ENCODE data around the gene GALR1. TPM values are rescaled to one million over a fixed set of nuclear protein-coding genes. Genes with fewer than 3 reads are reported as not detected.
A peak's percentile ranks its signal among the peaks of the same experiment; 100 is the strongest.

GALR1 gene
- total RNA-seq, 1 experiment from 2014 or later, result 0.11 TPM

DNA sequence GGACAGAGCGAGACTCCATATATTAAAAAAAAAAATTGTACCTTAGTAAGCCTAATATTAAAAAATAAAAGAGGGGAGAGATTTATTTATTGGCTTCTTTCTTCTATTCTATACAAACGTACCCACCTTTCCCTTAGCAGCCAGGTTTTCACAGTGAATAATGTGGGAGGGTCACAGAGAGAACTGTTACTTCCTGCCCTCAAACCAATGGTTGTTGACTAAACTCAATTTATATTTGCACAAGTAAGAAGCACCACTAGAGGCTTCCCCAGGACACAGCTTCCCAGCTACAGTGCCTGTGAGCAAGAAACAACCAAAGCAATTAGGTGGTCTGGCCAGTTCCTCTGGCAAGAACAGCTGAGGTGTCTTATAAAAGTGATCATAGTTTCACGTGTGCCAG, 28.9 kb upstream of the GALR1 start:
- H3K27me3 Mint-ChIP-seq (ENCODE audit: low read depth), result no peaks in the 10 kb centered on the region
- H3K9me3 Mint-ChIP-seq, result peaks cover 5% of the 10 kb centered on the region
- ATAC-seq, result peak; percentile 43; the same call in 1 of the 2 replicates
- no peak for DNase-seq (ENCODE audit: low spot score)
- ChIA-PET POLR2A (no interaction called here), CTCF (interaction anchor here (0.9 kb wide), 1 partner anchor 9 kb away, joined by 3 read pairs; no protein-coding TSS in a partner anchor)
- H3K27ac Mint-ChIP-seq, result no peak overlapping the region
- peaks cover 5% of the 10 kb centered on the region for H3K4me1 Mint-ChIP-seq
- no peaks in the 10 kb centered on the region for H3K36me3 Mint-ChIP-seq
- no peak overlapping the region for H3K4me3 Mint-ChIP-seq
- TF ChIP-seq TEAD4 (CRISPR knock-in tag; IDR thresholded peaks at IDR 0.05) (no peak), JAZF1 (CRISPR knock-in tag; IDR thresholded peaks at IDR 0.05) (no peak), ATF1 (CRISPR knock-in tag; IDR thresholded peaks at IDR 0.05) (no peak), TEAD1 (CRISPR knock-in tag; IDR thresholded peaks at IDR 0.05) (no peak), HMGA2 (CRISPR knock-in tag; IDR thresholded peaks at IDR 0.05) (no peak), CREB1 (CRISPR knock-in tag; IDR thresholded peaks at IDR 0.05) (no peak)
- TF ChIP-seq, protein P1, sequence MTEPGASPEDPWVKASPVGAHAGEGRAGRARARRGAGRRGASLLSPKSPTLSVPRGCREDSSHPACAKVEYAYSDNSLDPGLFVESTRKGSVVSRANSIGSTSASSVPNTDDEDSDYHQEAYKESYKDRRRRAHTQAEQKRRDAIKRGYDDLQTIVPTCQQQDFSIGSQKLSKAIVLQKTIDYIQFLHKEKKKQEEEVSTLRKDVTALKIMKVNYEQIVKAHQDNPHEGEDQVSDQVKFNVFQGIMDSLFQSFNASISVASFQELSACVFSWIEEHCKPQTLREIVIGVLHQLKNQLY (CRISPR knock-in tag; IDR thresholded peaks at IDR 0.05), result no peak
- TF ChIP-seq, protein P2, sequence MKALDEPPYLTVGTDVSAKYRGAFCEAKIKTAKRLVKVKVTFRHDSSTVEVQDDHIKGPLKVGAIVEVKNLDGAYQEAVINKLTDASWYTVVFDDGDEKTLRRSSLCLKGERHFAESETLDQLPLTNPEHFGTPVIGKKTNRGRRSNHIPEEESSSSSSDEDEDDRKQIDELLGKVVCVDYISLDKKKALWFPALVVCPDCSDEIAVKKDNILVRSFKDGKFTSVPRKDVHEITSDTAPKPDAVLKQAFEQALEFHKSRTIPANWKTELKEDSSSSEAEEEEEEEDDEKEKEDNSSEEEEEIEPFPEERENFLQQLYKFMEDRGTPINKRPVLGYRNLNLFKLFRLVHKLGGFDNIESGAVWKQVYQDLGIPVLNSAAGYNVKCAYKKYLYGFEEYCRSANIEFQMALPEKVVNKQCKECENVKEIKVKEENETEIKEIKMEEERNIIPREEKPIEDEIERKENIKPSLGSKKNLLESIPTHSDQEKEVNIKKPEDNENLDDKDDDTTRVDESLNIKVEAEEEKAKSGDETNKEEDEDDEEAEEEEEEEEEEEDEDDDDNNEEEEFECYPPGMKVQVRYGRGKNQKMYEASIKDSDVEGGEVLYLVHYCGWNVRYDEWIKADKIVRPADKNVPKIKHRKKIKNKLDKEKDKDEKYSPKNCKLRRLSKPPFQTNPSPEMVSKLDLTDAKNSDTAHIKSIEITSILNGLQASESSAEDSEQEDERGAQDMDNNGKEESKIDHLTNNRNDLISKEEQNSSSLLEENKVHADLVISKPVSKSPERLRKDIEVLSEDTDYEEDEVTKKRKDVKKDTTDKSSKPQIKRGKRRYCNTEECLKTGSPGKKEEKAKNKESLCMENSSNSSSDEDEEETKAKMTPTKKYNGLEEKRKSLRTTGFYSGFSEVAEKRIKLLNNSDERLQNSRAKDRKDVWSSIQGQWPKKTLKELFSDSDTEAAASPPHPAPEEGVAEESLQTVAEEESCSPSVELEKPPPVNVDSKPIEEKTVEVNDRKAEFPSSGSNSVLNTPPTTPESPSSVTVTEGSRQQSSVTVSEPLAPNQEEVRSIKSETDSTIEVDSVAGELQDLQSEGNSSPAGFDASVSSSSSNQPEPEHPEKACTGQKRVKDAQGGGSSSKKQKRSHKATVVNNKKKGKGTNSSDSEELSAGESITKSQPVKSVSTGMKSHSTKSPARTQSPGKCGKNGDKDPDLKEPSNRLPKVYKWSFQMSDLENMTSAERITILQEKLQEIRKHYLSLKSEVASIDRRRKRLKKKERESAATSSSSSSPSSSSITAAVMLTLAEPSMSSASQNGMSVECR (CRISPR knock-in tag; IDR thresholded peaks at IDR 0.05; ENCODE audit: borderline replicate concordance), result no peak

DNA sequence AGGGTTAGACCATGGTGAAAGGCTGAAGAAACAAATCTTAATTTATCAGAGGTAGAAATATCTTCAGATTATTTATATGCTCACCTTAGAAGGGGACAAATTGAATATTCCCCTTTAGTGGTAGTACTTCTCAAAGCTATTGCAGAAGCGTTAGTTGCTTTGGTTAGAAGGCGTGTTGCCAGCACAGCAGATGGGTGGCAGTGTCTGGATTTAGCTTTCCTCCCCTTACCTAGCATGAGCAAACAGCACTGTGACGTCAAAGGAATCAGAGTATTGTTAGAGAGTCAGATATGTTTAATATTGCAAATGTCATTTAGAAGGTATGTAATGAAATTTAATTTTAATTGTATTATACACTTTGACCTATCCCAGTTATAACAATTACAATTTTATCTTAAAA, 27.2 kb upstream of the GALR1 start:
- TF ChIP-seq, protein P3, sequence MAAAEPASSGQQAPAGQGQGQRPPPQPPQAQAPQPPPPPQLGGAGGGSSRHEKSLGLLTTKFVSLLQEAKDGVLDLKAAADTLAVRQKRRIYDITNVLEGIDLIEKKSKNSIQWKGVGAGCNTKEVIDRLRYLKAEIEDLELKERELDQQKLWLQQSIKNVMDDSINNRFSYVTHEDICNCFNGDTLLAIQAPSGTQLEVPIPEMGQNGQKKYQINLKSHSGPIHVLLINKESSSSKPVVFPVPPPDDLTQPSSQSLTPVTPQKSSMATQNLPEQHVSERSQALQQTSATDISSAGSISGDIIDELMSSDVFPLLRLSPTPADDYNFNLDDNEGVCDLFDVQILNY (CRISPR knock-in tag; IDR thresholded peaks at IDR 0.05), result no peak
- TF ChIP-seq, protein P4, sequence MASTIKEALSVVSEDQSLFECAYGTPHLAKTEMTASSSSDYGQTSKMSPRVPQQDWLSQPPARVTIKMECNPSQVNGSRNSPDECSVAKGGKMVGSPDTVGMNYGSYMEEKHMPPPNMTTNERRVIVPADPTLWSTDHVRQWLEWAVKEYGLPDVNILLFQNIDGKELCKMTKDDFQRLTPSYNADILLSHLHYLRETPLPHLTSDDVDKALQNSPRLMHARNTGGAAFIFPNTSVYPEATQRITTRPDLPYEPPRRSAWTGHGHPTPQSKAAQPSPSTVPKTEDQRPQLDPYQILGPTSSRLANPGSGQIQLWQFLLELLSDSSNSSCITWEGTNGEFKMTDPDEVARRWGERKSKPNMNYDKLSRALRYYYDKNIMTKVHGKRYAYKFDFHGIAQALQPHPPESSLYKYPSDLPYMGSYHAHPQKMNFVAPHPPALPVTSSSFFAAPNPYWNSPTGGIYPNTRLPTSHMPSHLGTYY (CRISPR knock-in tag; IDR thresholded peaks at IDR 0.05), result no peak
- TF ChIP-seq ZNF416 (CRISPR knock-in tag; IDR thresholded peaks at IDR 0.05), result no peak
- TF ChIP-seq, protein P5, sequence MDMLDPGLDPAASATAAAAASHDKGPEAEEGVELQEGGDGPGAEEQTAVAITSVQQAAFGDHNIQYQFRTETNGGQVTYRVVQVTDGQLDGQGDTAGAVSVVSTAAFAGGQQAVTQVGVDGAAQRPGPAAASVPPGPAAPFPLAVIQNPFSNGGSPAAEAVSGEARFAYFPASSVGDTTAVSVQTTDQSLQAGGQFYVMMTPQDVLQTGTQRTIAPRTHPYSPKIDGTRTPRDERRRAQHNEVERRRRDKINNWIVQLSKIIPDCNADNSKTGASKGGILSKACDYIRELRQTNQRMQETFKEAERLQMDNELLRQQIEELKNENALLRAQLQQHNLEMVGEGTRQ (CRISPR knock-in tag; IDR thresholded peaks at IDR 0.05), result no peak
- TF ChIP-seq, protein P6, sequence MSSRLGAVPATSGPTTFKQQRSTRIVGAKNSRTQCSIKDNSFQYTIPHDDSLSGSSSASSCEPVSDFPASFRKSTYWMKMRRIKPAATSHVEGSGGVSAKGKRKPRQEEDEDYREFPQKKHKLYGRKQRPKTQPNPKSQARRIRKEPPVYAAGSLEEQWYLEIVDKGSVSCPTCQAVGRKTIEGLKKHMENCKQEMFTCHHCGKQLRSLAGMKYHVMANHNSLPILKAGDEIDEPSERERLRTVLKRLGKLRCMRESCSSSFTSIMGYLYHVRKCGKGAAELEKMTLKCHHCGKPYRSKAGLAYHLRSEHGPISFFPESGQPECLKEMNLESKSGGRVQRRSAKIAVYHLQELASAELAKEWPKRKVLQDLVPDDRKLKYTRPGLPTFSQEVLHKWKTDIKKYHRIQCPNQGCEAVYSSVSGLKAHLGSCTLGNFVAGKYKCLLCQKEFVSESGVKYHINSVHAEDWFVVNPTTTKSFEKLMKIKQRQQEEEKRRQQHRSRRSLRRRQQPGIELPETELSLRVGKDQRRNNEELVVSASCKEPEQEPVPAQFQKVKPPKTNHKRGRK (CRISPR knock-in tag; IDR thresholded peaks at IDR 0.05; ENCODE audit: borderline replicate concordance), result no peak
- no peak for TF ChIP-seq FOXK1 (CRISPR knock-in tag; IDR thresholded peaks at IDR 0.05)
- TF ChIP-seq TEAD1 (CRISPR knock-in tag; IDR thresholded peaks at IDR 0.05), result no peak
- TF ChIP-seq, protein P7, sequence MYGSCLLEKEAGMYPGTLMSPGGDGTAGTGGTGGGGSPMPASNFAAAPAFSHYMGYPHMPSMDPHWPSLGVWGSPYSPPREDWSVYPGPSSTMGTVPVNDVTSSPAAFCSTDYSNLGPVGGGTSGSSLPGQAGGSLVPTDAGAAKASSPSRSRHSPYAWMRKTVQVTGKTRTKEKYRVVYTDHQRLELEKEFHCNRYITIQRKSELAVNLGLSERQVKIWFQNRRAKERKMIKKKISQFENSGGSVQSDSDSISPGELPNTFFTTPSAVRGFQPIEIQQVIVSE (CRISPR knock-in tag; IDR thresholded peaks at IDR 0.05; ENCODE audit: borderline replicate concordance), result no peak
- TF ChIP-seq ZNF121 (CRISPR knock-in tag; IDR thresholded peaks at IDR 0.05), result no peak
- TF ChIP-seq, protein P8, sequence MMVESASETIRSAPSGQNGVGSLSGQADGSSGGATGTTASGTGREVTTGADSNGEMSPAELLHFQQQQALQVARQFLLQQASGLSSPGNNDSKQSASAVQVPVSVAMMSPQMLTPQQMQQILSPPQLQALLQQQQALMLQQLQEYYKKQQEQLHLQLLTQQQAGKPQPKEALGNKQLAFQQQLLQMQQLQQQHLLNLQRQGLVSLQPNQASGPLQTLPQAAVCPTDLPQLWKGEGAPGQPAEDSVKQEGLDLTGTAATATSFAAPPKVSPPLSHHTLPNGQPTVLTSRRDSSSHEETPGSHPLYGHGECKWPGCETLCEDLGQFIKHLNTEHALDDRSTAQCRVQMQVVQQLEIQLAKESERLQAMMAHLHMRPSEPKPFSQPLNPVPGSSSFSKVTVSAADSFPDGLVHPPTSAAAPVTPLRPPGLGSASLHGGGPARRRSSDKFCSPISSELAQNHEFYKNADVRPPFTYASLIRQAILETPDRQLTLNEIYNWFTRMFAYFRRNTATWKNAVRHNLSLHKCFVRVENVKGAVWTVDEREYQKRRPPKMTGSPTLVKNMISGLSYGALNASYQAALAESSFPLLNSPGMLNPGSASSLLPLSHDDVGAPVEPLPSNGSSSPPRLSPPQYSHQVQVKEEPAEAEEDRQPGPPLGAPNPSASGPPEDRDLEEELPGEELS (CRISPR knock-in tag; IDR thresholded peaks at IDR 0.05), result no peak
- TF ChIP-seq ZNF219 (CRISPR knock-in tag; IDR thresholded peaks at IDR 0.05; ENCODE audit: borderline replicate concordance), result no peak
- TF ChIP-seq ZNF263 (CRISPR knock-in tag; IDR thresholded peaks at IDR 0.05; ENCODE audit: low read depth), result no peak
- no peak for TF ChIP-seq ATF1 (CRISPR knock-in tag; IDR thresholded peaks at IDR 0.05)
- no peak for TF ChIP-seq SP1 (CRISPR knock-in tag; conservative IDR thresholded peaks at IDR 0.05)
- TF ChIP-seq ZNF232 (CRISPR knock-in tag; IDR thresholded peaks at IDR 0.05), result no peak
- ChIA-PET POLR2A (no interaction called here), CTCF (interaction anchor here (1.7 kb wide), 1 partner anchor 10 kb away, joined by 7 read pairs; no protein-coding TSS in a partner anchor)
- H3K4me3 Mint-ChIP-seq, result no peak overlapping the region
- no peak for ATAC-seq
- H3K27ac Mint-ChIP-seq, result no peak overlapping the region
- DNase-seq (ENCODE audit: low spot score), result no peak
- H3K27me3 Mint-ChIP-seq (ENCODE audit: low read depth), result no peaks in the 10 kb centered on the region
- H3K9me3 Mint-ChIP-seq, result peaks cover 5% of the 10 kb centered on the region
- H3K36me3 Mint-ChIP-seq, result no peaks in the 10 kb centered on the region
- H3K4me1 Mint-ChIP-seq, result peaks cover 5% of the 10 kb centered on the region
